Subcutaneous preadipocyte (primary cell): Measurements from ENCODE around the gene LDLRAP1. TPM values are rescaled to one million over a fixed set of nuclear protein-coding genes. Genes with fewer than 3 reads are reported as not detected.

Experiments used
- total RNA-seq: library from RNA; depleted of rRNA; stranded (reverse); fragments of >200 nt; gene quantifications from 2 replicates; pipeline ENCODE4 v1.2.3, GENCODE V29; 2012

Gene LDLRAP1, protein sequence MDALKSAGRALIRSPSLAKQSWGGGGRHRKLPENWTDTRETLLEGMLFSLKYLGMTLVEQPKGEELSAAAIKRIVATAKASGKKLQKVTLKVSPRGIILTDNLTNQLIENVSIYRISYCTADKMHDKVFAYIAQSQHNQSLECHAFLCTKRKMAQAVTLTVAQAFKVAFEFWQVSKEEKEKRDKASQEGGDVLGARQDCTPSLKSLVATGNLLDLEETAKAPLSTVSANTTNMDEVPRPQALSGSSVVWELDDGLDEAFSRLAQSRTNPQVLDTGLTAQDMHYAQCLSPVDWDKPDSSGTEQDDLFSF
- 12.1 and 16.0 TPM in 2 replicates for total RNA-seq

DNA sequence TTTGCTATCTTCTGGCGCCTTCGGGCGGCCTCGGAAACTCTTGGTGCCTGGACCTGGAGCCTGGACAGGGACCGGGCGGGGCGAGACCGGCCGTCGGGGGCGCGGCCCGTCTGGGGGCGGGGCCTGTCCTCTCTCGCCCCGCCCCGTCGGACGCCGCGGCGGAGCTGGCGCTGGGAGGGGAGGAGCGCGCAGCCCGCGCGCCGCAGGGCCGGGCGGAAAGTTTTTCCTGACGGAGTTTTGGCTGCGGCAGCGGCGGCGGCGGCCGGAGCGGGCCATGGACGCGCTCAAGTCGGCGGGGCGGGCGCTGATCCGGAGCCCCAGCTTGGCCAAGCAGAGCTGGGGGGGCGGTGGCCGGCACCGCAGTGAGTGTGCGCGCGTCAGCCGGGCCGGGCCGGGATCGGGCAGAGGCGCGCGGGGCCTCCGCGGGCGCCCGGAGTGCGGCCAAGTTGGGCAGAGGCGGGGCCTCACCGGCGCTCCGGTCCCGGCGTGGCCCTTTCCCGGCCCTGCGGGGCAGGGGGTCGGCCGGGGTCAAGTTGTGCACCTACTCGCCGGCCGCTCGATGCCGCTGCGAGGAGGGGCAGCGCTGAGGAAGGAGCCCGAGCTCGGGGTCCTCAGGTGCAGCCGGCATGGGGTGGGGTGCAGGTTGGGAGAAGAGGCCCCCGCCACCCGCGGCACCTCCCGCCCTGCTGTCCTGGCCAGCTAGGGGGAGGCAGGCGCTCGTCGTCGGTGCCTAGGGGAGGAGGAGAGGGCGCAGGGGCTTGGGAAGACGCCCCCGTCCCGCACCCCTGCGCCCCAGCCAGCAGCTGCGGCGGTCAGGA, at the start of gene LDLRAP1:
Gene LDLRAP1, plus strand, starts transcription at position 182 of the 818 bp plus-strand sequence. Its CDS starts 93 bp downstream, at position 275.

DNA sequence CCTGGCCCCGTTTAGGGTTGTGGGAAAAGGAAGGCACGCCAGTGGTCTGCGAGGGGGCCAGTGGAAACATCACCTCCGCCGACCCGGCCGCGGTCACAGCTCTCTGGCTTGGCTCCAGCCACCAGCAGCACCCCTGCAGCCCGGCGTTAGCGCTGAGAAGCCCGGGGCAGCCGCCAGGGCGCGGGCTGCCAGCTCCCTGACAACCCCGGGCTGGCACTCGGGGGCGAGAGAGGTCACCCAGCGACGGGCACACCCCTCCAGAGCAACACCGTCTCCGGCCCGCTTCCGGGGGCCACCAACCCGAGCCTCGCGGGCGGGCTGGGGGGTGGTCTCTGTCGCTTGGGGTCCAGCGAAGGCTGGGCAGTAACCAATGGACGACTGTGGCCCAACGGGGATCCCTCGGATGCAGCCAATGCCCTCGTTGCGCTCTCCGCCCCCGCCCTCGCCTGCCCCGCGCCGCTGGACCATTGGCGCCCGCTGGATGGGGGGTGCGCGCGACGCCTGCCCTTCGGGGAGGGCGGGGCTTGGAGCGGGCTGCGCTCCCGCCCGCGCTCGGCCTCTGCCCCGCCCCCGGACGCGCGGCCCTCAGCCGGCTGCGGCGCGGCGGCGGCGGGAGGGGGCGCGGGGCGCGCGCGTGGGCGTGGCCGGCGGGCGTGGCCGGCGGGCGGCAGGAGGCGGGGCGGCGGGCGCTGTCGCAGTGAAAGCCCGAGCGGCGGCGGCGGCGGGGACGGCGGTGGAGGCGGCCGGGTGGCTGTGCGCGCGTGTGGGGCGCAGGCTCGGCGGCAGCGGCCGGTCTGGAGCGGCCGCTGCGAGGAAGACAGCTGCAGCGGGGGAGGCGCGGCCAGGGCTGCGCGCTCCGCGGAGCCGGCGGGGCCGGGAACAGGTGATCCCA, 72.9 kb downstream of the LDLRAP1 start, which contains the start of gene MAN1C1:
Gene MAN1C1, plus strand, starts transcription at position 697 of the 892 bp plus-strand sequence. CDS start 1,007 bp downstream, outside the sequence.

Other genes starting within 250 kb of the LDLRAP1 start
- 76.4 and 78.8 TPM in 2 replicates for gene TMEM50A, start 205.3 kb upstream of the LDLRAP1 start, total RNA-seq
- gene RHCE, start 122.8 kb upstream of the LDLRAP1 start, total RNA-seq: 0.20 and 0.73 TPM in 2 replicates
- 14.7 and 18.0 TPM in 2 replicates for gene MACO1, start 112.7 kb upstream of the LDLRAP1 start, total RNA-seq
- 5.7 and 15.4 TPM in 2 replicates for gene MAN1C1, start 73.2 kb downstream of the LDLRAP1 start, total RNA-seq